Measurements from ENCODE around the gene VARS1.

- no peak for TF ChIP-seq RAD21 (IDR thresholded peaks at IDR 0.05; ENCODE audit: low read length)
- no peak for TF ChIP-seq CEBPB (IDR thresholded peaks at IDR 0.05; ENCODE audit: low read depth, low read length)
Measured at GRCh38 chr6:31763619-31763940, 32.0 kb downstream of the VARS1 start.

Data from IMR-90 (cell line).